CD4-positive, alpha-beta T cell treated with Interleukin-21 for 1 hour (primary cell): ENCODE data around the gene ARF6.

Experiments used
- DNase-seq: peaks from one replicate; pipeline ENCODE4 v3.0.0-alpha.2; 2020

Gene ARF6

GRCh38 chr14:49879646-49880204 is 13.2 kb upstream of the ARF6 start:
- DNase-seq, result peak; percentile 81

- DNase-seq, result no peak
These were observed 12.4 kb upstream of the ARF6 start for GRCh38 chr14:49880267-49881064.

- DNase-seq, result no peak
These were observed 11.4 kb upstream of the ARF6 start for GRCh38 chr14:49881350-49882001.

- DNase-seq, result no peak
These were observed 9.8 kb upstream of the ARF6 start for GRCh38 chr14:49882826-49883694.

GRCh38 chr14:49886523-49886922 is 6.4 kb upstream of the ARF6 start:
- no peak for DNase-seq

GRCh38 chr14:49888293-49888692 is 4.6 kb upstream of the ARF6 start:
- DNase-seq, result no peak

GRCh38 chr14:49892301-49892635 is 614 bp upstream of the ARF6 start:
- peak; percentile 72 for DNase-seq

- DNase-seq, result peak; percentile 81
These were observed 679 bp downstream of the ARF6 start for GRCh38 chr14:49893309-49894213.

GRCh38 chr14:49894214-49895107 is 1.6 kb downstream of the ARF6 start:
- DNase-seq, result peak; percentile 37

- DNase-seq, result peak; percentile 30
These were observed 2.6 kb downstream of the ARF6 start for GRCh38 chr14:49895480-49895879.

GRCh38 chr14:49896272-49896671 is 3.4 kb downstream of the ARF6 start:
- peak; percentile 12 for DNase-seq

- DNase-seq, result peak; percentile 16
These were observed 4.1 kb downstream of the ARF6 start for GRCh38 chr14:49896966-49897365.

- DNase-seq, result no peak
These were observed 4.5 kb downstream of the ARF6 start for GRCh38 chr14:49897414-49897813.

- no peak for DNase-seq
These were observed 5.1 kb downstream of the ARF6 start for GRCh38 chr14:49897965-49898364.

GRCh38 chr14:49898485-49898884 is 5.6 kb downstream of the ARF6 start:
- no peak for DNase-seq

GRCh38 chr14:49900973-49901372 is 8.1 kb downstream of the ARF6 start:
- DNase-seq, result no peak

GRCh38 chr14:49902679-49903246 is 9.9 kb downstream of the ARF6 start:
- peak; percentile 20 for DNase-seq

- no peak for DNase-seq
These were observed 11.4 kb downstream of the ARF6 start for GRCh38 chr14:49904270-49904669.

- no peak for DNase-seq
These were observed 13.1 kb downstream of the ARF6 start for GRCh38 chr14:49905989-49906388.

- DNase-seq, result no peak
These were observed 14.3 kb downstream of the ARF6 start for GRCh38 chr14:49907186-49907585.

- no peak for DNase-seq
These were observed 15.5 kb downstream of the ARF6 start for GRCh38 chr14:49908433-49908782.
